ENCODE results near the gene PLBD1. TPM values are rescaled to one million over a fixed set of nuclear protein-coding genes. Genes with fewer than 3 reads are reported as not detected.
A peak's percentile ranks its signal among the peaks of the same experiment; 100 is the strongest.

PLBD1 gene
- total RNA-seq, 1 experiment from 2014 or later: 13.8 TPM

DNA sequence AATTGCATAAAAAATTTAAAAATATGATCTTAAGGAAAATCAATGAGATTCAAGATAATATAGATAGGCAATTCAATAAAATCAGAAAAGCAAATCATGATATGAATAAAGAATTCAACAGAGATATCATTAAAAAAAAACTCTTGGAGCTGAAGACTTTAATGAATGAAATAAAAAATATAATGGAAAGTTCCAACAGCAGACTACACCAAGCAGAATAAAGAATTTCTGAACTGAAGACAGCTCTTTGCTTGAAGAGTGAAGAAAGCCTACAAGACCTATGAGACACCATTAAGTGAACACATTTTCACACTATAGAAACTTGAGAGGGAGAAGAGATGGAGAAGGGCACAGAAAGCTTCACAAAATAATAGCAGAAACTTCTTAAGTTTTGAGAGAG, 45.9 kb downstream of the PLBD1 start:
- H2AFZ ChIP-seq: no peak overlapping the region
- H3K27me3 ChIP-seq (ENCODE audit: insufficient read depth, low read depth): no peaks in the 10 kb centered on the region
- peaks cover 6% of the 10 kb centered on the region; the same call in 1 of the 2 replicates for H3K9me3 ChIP-seq (ENCODE audit: insufficient read depth, low read depth)
- ChIA-PET POLR2A (ENCODE audit: unreplicated experiment) (interaction anchor here (0.6 kb wide), 1 partner anchor 116 kb away, joined by 4 read pairs; no protein-coding TSS in a partner anchor), CTCF (no interaction called here)
- no peak overlapping the region for H3K27ac ChIP-seq
- H3F3A ChIP-seq (ENCODE audit: insufficient read depth, low read depth): no peaks in the 10 kb centered on the region
- H3K4me1 ChIP-seq (replicated peaks; ENCODE audit: insufficient read depth): no peaks in the 10 kb centered on the region
- no peak for DNase-seq
- no peaks in the 10 kb centered on the region for H3K36me3 ChIP-seq (ENCODE audit: low read depth)
- intact Hi-C loops (cut with micrococcal nuclease; ENCODE audit: unreplicated experiment): no loop called here
- H3K9me2 ChIP-seq (ENCODE audit: insufficient read depth): no peaks in the 10 kb centered on the region
- no TSS peak for BruUV-seq (replicated peaks)
- TF ChIP-seq CTCF (conservative IDR thresholded peaks at IDR 0.05) (no peak), EZH2 (IDR thresholded peaks at IDR 0.05; ENCODE audit: low read depth) (no peak)
- H3K79me2 ChIP-seq (ENCODE audit: low read depth): no peaks in the 10 kb centered on the region
- H3K4me3 ChIP-seq: no peak overlapping the region
- H3K4me2 ChIP-seq: no peak overlapping the region
- no peaks in the 10 kb centered on the region for H4K20me1 ChIP-seq (ENCODE audit: insufficient read depth)

- Histone ChIP-seq H3K79me2 (ENCODE audit: low read depth) (no peaks in the 10 kb centered on the region), H3K4me1 (replicated peaks; ENCODE audit: insufficient read depth) (peaks cover 18% of the 10 kb centered on the region), H3K27me3 (ENCODE audit: insufficient read depth, low read depth) (no peaks in the 10 kb centered on the region), H3K9me2 (ENCODE audit: insufficient read depth) (no peaks in the 10 kb centered on the region), H3K36me3 (ENCODE audit: low read depth) (no peaks in the 10 kb centered on the region), H3K4me2 (no peak overlapping the region), H3K27ac (no peak overlapping the region), H3F3A (ENCODE audit: insufficient read depth, low read depth) (peaks cover 6% of the 10 kb centered on the region), H4K20me1 (ENCODE audit: insufficient read depth) (no peaks in the 10 kb centered on the region), H3K9me3 (ENCODE audit: insufficient read depth, low read depth) (no peaks in the 10 kb centered on the region; the same call in 1 of the 2 replicates), H3K4me3 (no peak overlapping the region), H2AFZ (no peak overlapping the region)
- DNase-seq: no peak
- no TSS peak for BruUV-seq (replicated peaks)
- POLR2A ChIA-PET (ENCODE audit: unreplicated experiment): interaction anchor here (0.7 kb wide), 2 partner anchors 256 to 480 kb away, joined by 5 to 9 read pairs; no protein-coding TSS in a partner anchor
- CTCF ChIA-PET: interaction anchor here (0.6 kb wide), 4 partner anchors 56 to 277 kb away, joined by 3 to 9 read pairs (median 4); no protein-coding TSS in a partner anchor
- intact Hi-C loops (cut with micrococcal nuclease; ENCODE audit: unreplicated experiment): loop anchor here (1.0 to 10.0 kb wide), 6 partner anchors 52 to 480 kb away; partner anchors contain the start of gene PLBD1
- no peak for TF ChIP-seq EZH2 (IDR thresholded peaks at IDR 0.05; ENCODE audit: low read depth)
- TF ChIP-seq CTCF (conservative IDR thresholded peaks at IDR 0.05): no peak
These were observed 52.7 kb downstream of the PLBD1 start for GRCh38 chr12:14514946-14515345.

GRCh38 chr12:14514154-14514842, 53.4 kb downstream of the PLBD1 start:
- ChIA-PET POLR2A (ENCODE audit: unreplicated experiment) (interaction anchor here (0.6 kb wide), 2 partner anchors 62 to 226 kb away, joined by 5 to 16 read pairs; no protein-coding TSS in a partner anchor), CTCF (interaction anchor here (0.6 to 1.0 kb wide), 9 partner anchors 40 to 278 kb away, joined by 3 to 9 read pairs (median 4); no protein-coding TSS in a partner anchor)
- intact Hi-C loops (cut with micrococcal nuclease; ENCODE audit: unreplicated experiment): loop anchor here (1.0 to 10.0 kb wide), 6 partner anchors 53 to 481 kb away; partner anchors contain the start of gene PLBD1
- TF ChIP-seq EZH2 (IDR thresholded peaks at IDR 0.05; ENCODE audit: low read depth): no peak
- TF ChIP-seq CTCF (conservative IDR thresholded peaks at IDR 0.05): peak; percentile 79
- no peaks in the 10 kb centered on the region for H3K9me2 ChIP-seq (ENCODE audit: insufficient read depth)
- H3K4me2 ChIP-seq: peak overlapping the region; percentile 53
- H3K36me3 ChIP-seq (ENCODE audit: low read depth): no peaks in the 10 kb centered on the region
- no peak overlapping the region for H3K4me3 ChIP-seq
- peaks cover 6% of the 10 kb centered on the region for H3F3A ChIP-seq (ENCODE audit: insufficient read depth, low read depth)
- H3K79me2 ChIP-seq (ENCODE audit: low read depth): no peaks in the 10 kb centered on the region
- no peaks in the 10 kb centered on the region for H3K27me3 ChIP-seq (ENCODE audit: insufficient read depth, low read depth)
- peak; percentile 66 to 93 for DNase-seq
- BruUV-seq (replicated peaks): no TSS peak
- H4K20me1 ChIP-seq (ENCODE audit: insufficient read depth): no peaks in the 10 kb centered on the region
- H3K27ac ChIP-seq: no peak overlapping the region
- H3K4me1 ChIP-seq (replicated peaks; ENCODE audit: insufficient read depth): peaks cover 18% of the 10 kb centered on the region
- H3K9me3 ChIP-seq (ENCODE audit: insufficient read depth, low read depth): no peaks in the 10 kb centered on the region
- H2AFZ ChIP-seq: no peak overlapping the region
